ENCODE data around the gene PSMC3IP. TPM values are rescaled to one million over a fixed set of nuclear protein-coding genes. Genes with fewer than 3 reads are reported as not detected.
"Not testable (repeated sequence)": the region's sequence is repeated elsewhere in the genome, so short reads cannot be mapped to it uniquely, and the experiment has no call there.

Gene PSMC3IP
- polyA plus RNA-seq (ENCODE audit: insufficient read length in 10 of 10), result 10 to 100 TPM in 3 of 10 donors, 1 to 10 TPM in 7; 7.7 to 14.6 (median 9.5) TPM
- long read RNA-seq, donor 1, partial matches to known transcripts, result 8 of 21 reads
- long read RNA-seq, donor 1, other reads (novel, unspliced or antisense), result 12 of 21 reads
- long read RNA-seq, donor 2, partial matches to known transcripts, result 0 of 3 reads
- long read RNA-seq, donor 2, other reads (novel, unspliced or antisense), result 0 of 3 reads
- long read RNA-seq, donor 3, result 0 reads
- long read RNA-seq, donor 4, result 0 reads
- long read RNA-seq, donor 5, partial matches to known transcripts, result 0 of 1 reads
- long read RNA-seq, donor 5, other reads (novel, unspliced or antisense), result 0 of 1 reads
- long read RNA-seq, donor 6, partial matches to known transcripts, result 0 of 3 reads
- long read RNA-seq, donor 6, other reads (novel, unspliced or antisense), result 0 of 3 reads
- long read RNA-seq, donor 7, partial matches to known transcripts, result 0 of 3 reads
- long read RNA-seq, donor 7, other reads (novel, unspliced or antisense), result 0 of 3 reads
- long read RNA-seq, donor 8, partial matches to known transcripts, result 0 of 6 reads
- long read RNA-seq, donor 8, other reads (novel, unspliced or antisense), result 0 of 6 reads
- long read RNA-seq, donor 9, partial matches to known transcripts, result 0 of 2 reads
- long read RNA-seq, donor 9, other reads (novel, unspliced or antisense), result 0 of 2 reads

GRCh38 chr17:42577532-42578281 lies at the start of gene PSMC3IP:
PSMC3IP (minus strand) TSS chr17:42577729; CDS start chr17:42577686, 43 bp downstream.
- DNase-seq, result peak; percentile 93 to 97 (median 95)

- no peak for DNase-seq
Observed at GRCh38 chr17:42623732-42624596, 46.4 kb upstream of the PSMC3IP start.

- DNase-seq, result no peak
Observed at GRCh38 chr17:42623271-42623670, 45.7 kb upstream of the PSMC3IP start.

GRCh38 chr17:42621987-42622386 lies 44.5 kb upstream of the PSMC3IP start:
- not testable (repeated sequence) for DNase-seq

- DNase-seq, result peak; percentile 57 to 69 (median 58)
Observed at GRCh38 chr17:42618442-42619150, 41.1 kb upstream of the PSMC3IP start.

GRCh38 chr17:42617956-42618431 lies 40.5 kb upstream of the PSMC3IP start:
- DNase-seq, result peak in 2 of 3 donors; percentile 7 to 9

- no peak for DNase-seq
Observed at GRCh38 chr17:42613699-42614295, 36.3 kb upstream of the PSMC3IP start.

- no peak for DNase-seq
Observed at GRCh38 chr17:42612013-42612412, 34.5 kb upstream of the PSMC3IP start.

GRCh38 chr17:42609814-42610801 lies 32.6 kb upstream of the PSMC3IP start:
- not testable (repeated sequence) for DNase-seq

GRCh38 chr17:42609182-42609813 lies 31.8 kb upstream of the PSMC3IP start, which contains the start of the genes RETREG3 and TUBG1:
RETREG3 (minus strand) TSS chr17:42609374; CDS start chr17:42609324, 50 bp downstream.
TUBG1 (plus strand) TSS chr17:42609683; CDS start chr17:42609738, 55 bp downstream.
- DNase-seq, result peak; percentile 99 to 100 (median 100)

GRCh38 chr17:42608305-42609181 lies 31.0 kb upstream of the PSMC3IP start:
- DNase-seq, result peak in 2 of 3 donors; percentile 3 to 17

GRCh38 chr17:42607769-42608168 lies 30.2 kb upstream of the PSMC3IP start:
- DNase-seq, result no peak

GRCh38 chr17:42603318-42603717 lies 25.8 kb upstream of the PSMC3IP start:
- no peak for DNase-seq

- no peak for DNase-seq
Observed at GRCh38 chr17:42598905-42599304, 21.4 kb upstream of the PSMC3IP start.

- DNase-seq, result no peak
Observed at GRCh38 chr17:42596386-42596785, 18.9 kb upstream of the PSMC3IP start.

- DNase-seq, result no peak
Observed at GRCh38 chr17:42591411-42591810, 13.9 kb upstream of the PSMC3IP start.

GRCh38 chr17:42590886-42591285 lies 13.4 kb upstream of the PSMC3IP start:
- DNase-seq, result no peak

All from muscle of back (tissue), 13 donors.